ENCODE data around the gene UFD1.

DNA sequence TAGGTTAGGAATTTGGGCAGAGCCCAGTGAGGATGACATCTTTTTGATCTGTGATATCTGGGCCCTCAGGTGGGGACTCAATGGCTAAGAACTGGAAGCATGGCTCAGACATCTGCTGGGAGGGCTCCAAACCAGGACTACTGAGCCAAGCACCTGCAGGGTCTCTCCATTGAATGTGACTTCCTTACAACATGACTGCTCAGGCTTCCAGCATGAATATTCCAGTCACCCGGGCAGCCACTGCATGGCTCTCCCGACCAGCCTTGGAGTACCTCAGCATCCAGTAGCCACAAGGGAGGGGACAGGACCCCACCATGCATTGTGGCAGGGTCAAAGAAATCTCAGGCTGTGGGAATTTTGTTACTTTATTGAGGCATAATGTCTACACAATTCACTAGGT lies 9.3 kb upstream of the UFD1 start:
- TF ChIP-seq YY1 (IDR thresholded peaks at IDR 0.05; ENCODE audit: insufficient read depth, insufficient read length) (no peak), ZNF274 (IDR thresholded peaks at IDR 0.05; ENCODE audit: low read depth, low read length) (no peak)
